ENCODE measurements around the gene C3orf49.

GRCh38 chr3:63841704-63842103 lies 22.6 kb downstream of the C3orf49 start:
- TF ChIP-seq, protein P1, sequence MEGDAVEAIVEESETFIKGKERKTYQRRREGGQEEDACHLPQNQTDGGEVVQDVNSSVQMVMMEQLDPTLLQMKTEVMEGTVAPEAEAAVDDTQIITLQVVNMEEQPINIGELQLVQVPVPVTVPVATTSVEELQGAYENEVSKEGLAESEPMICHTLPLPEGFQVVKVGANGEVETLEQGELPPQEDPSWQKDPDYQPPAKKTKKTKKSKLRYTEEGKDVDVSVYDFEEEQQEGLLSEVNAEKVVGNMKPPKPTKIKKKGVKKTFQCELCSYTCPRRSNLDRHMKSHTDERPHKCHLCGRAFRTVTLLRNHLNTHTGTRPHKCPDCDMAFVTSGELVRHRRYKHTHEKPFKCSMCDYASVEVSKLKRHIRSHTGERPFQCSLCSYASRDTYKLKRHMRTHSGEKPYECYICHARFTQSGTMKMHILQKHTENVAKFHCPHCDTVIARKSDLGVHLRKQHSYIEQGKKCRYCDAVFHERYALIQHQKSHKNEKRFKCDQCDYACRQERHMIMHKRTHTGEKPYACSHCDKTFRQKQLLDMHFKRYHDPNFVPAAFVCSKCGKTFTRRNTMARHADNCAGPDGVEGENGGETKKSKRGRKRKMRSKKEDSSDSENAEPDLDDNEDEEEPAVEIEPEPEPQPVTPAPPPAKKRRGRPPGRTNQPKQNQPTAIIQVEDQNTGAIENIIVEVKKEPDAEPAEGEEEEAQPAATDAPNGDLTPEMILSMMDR (IDR thresholded peaks at IDR 0.05 in 4 of 5, conservative IDR thresholded peaks at IDR 0.05 in 1 of 5), result no peak
- no peak for TF ChIP-seq POLR2A (IDR thresholded peaks at IDR 0.05)

All from gastrocnemius medialis (tissue), 4 donors.